ENCODE data around the gene C1orf56. TPM values are rescaled to one million over a fixed set of nuclear protein-coding genes. Genes with fewer than 3 reads are reported as not detected.

The C1orf56 gene, protein sequence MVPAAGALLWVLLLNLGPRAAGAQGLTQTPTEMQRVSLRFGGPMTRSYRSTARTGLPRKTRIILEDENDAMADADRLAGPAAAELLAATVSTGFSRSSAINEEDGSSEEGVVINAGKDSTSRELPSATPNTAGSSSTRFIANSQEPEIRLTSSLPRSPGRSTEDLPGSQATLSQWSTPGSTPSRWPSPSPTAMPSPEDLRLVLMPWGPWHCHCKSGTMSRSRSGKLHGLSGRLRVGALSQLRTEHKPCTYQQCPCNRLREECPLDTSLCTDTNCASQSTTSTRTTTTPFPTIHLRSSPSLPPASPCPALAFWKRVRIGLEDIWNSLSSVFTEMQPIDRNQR
- total RNA-seq (10 to 100 TPM in 1 of 4 donors, 1 to 10 TPM in 3; 5.8 to 12.4 (median 7.4) TPM), polyA plus RNA-seq (9.5 TPM)
- long read RNA-seq, donor 1, transcript C1orf56-201 (2 exons, 2,096 nt): major isoform, 15 of 19 reads
- long read RNA-seq, donor 1, partial matches to known transcripts: 0 of 19 reads
- long read RNA-seq, donor 1, other reads (novel, unspliced or antisense): 4 of 19 reads
- long read RNA-seq, donor 2, transcript C1orf56-201 (2 exons, 2,096 nt): major isoform, 11 of 14 reads
- long read RNA-seq, donor 2, partial matches to known transcripts: 0 of 14 reads
- long read RNA-seq, donor 2, other reads (novel, unspliced or antisense): 3 of 14 reads
- long read RNA-seq, donor 3, transcript C1orf56-201 (2 exons, 2,096 nt): major isoform, 16 of 20 reads
- long read RNA-seq, donor 3, partial matches to known transcripts: 0 of 20 reads
- long read RNA-seq, donor 3, other reads (novel, unspliced or antisense): 4 of 20 reads
- long read RNA-seq, donor 4, transcript C1orf56-201 (2 exons, 2,096 nt): major isoform, 12 of 16 reads
- long read RNA-seq, donor 4, partial matches to known transcripts: 0 of 16 reads
- long read RNA-seq, donor 4, other reads (novel, unspliced or antisense): 3 of 16 reads

DNA sequence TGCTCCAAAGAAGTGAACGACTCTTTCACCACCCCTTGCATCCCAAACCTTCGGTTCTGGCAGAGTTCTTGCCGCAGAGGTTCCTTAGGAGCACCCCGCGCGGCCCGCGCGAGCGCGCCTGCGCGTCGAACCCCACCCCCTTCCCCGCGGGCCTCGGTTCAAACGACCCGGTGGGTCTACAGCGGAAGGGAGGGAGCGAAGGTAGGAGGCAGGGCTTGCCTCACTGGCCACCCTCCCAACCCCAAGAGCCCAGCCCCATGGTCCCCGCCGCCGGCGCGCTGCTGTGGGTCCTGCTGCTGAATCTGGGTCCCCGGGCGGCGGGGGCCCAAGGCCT, at the start of gene C1orf56:
C1orf56 (plus strand) TSS at position 161 of the 334 bp plus-strand sequence; CDS start at position 258, 97 bp downstream.
- under 1% methylated on average over 29 of the region's 29 CpGs for WGBS
- Histone ChIP-seq H3K9me3 (ENCODE audit: control insufficient read depth, low read length) (no peaks in the 10 kb centered on the region), H3K27ac (ENCODE audit: low read length) (peak within 1 kb of the TSS; percentile 76), H3K4me3 (ENCODE audit: low read length) (peak within 1 kb of the TSS; percentile 78), H3K4me1 (ENCODE audit: control insufficient read depth, insufficient read depth, low read length) (peaks cover 4% of the 10 kb centered on the region), H3K27me3 (ENCODE audit: control insufficient read depth, insufficient read depth) (no peaks in the 10 kb centered on the region)
- intact Hi-C loops (cut with DNase I): no loop called here
- DNase-seq: peak; percentile 76 to 89 (median 88)
- peak; percentile 85 to 87 for ATAC-seq

GRCh38 chr1:150997949-150998348, 49.6 kb upstream of the C1orf56 start:
- DNase-seq: no peak
- no peaks in the 10 kb centered on the region for H3K27me3 ChIP-seq (ENCODE audit: control insufficient read depth, insufficient read depth)
- ATAC-seq: no peak
- 57% methylated on average over 5 of the region's 5 CpGs for whole genome bisulfite sequencing
- no peak overlapping the region for H3K4me3 ChIP-seq (ENCODE audit: low read length)
- intact Hi-C loops (cut with DNase I): no loop called here
- no peaks in the 10 kb centered on the region for H3K9me3 ChIP-seq (ENCODE audit: control insufficient read depth, low read length)
- peaks cover 5% of the 10 kb centered on the region for H3K4me1 ChIP-seq (ENCODE audit: control insufficient read depth, insufficient read depth, low read length)
- H3K27ac ChIP-seq (ENCODE audit: low read length): no peak overlapping the region

DNA sequence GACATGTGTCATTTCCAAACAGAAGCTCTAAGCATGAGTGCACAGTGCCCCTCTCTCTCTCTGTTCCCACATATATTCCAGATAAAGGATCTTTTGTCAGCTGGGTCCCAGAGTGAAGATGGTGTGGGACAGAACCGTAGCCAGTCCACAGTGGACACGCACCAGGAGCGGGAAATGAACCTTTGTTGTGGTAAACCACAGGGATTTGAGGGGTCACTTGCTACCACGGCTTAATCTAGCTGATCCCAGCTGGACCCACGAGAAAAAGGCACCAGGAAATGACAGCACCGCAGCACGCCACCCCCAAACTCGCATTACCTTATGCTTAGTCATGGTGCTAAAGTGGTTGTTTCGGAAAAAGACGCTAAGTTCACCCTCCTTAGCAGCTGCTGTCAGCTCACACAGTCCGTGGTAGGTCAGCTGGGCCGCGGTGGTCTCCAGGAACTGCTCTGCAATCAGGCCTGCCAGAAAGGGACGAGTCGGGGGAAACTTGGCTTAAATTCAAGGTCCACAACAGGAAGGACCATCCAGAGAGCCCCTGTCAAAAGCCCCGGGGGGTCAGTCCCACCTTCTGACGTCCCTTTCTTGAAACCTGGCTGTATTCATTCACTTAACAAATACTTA, 48.4 kb upstream of the C1orf56 start:
- 66% methylated on average over 17 of the region's 17 CpGs for WGBS
- no peak overlapping the region for H3K4me3 ChIP-seq (ENCODE audit: low read length)
- H3K9me3 ChIP-seq (ENCODE audit: control insufficient read depth, low read length): no peaks in the 10 kb centered on the region
- H3K4me1 ChIP-seq (ENCODE audit: control insufficient read depth, insufficient read depth, low read length): peaks cover 5% of the 10 kb centered on the region
- DNase-seq: no peak
- no peak for ATAC-seq
- intact Hi-C loops (cut with DNase I): no loop called here
- H3K27me3 ChIP-seq (ENCODE audit: control insufficient read depth, insufficient read depth): no peaks in the 10 kb centered on the region
- H3K27ac ChIP-seq (ENCODE audit: low read length): no peak overlapping the region

DNA sequence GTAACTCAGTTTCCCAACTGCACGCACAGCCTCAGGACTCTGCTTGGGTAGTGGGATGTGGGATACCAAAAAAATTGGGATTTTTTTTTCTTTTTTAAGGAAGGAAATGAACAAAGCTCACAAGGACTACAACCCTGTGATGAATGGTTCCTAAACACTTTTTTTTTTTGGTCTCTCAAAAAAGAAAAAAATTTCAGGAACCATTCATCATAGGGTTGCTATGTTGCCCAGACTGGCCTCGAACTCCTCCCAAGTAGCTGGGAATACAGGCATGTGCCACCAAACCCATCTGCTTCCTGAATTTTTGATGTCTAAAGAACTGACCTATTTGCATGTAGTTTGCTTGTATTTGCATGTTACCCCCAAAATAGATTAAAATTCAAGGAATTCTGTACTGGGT, 47.6 kb upstream of the C1orf56 start:
- Histone ChIP-seq H3K27me3 (ENCODE audit: control insufficient read depth, insufficient read depth) (no peaks in the 10 kb centered on the region), H3K4me1 (ENCODE audit: control insufficient read depth, insufficient read depth, low read length) (peaks cover 5% of the 10 kb centered on the region), H3K27ac (ENCODE audit: low read length) (no peak overlapping the region), H3K9me3 (ENCODE audit: control insufficient read depth, low read length) (no peaks in the 10 kb centered on the region), H3K4me3 (ENCODE audit: low read length) (no peak overlapping the region)
- ATAC-seq (no peak), DNase-seq (no peak)
- 83% methylated on average over 2 of the region's 2 CpGs for whole genome bisulfite sequencing
- intact Hi-C loops (cut with DNase I): loop anchor here in 1 of 4 donors (10.0 kb wide), 1 partner anchor 55 kb away; the partner anchor contains the start of gene CDC42SE1

- intact Hi-C loops (cut with DNase I): loop anchor here in 1 of 4 donors (10.0 kb wide), 1 partner anchor 54 kb away; the partner anchor contains the start of gene CDC42SE1
- 97% methylated on average over 3 of the region's 3 CpGs for WGBS
- peaks cover 5% of the 10 kb centered on the region for H3K4me1 ChIP-seq (ENCODE audit: control insufficient read depth, insufficient read depth, low read length)
- H3K9me3 ChIP-seq (ENCODE audit: control insufficient read depth, low read length): no peaks in the 10 kb centered on the region
- DNase-seq (no peak), ATAC-seq (no peak)
- H3K4me3 ChIP-seq (ENCODE audit: low read length): no peak overlapping the region
- H3K27me3 ChIP-seq (ENCODE audit: control insufficient read depth, insufficient read depth): no peaks in the 10 kb centered on the region
- H3K27ac ChIP-seq (ENCODE audit: low read length): no peak overlapping the region
These were observed 47.1 kb upstream of the C1orf56 start for GRCh38 chr1:151000408-151000807.

- 62% methylated on average over 4 of the region's 4 CpGs for WGBS
- ATAC-seq (no peak), DNase-seq (no peak)
- intact Hi-C loops (cut with DNase I): loop anchor here in 1 of 4 donors (10.0 kb wide), 1 partner anchor 53 kb away; the partner anchor contains the start of gene CDC42SE1
- Histone ChIP-seq H3K27ac (ENCODE audit: low read length) (no peak overlapping the region), H3K9me3 (ENCODE audit: control insufficient read depth, low read length) (no peaks in the 10 kb centered on the region), H3K4me3 (ENCODE audit: low read length) (no peak overlapping the region), H3K27me3 (ENCODE audit: control insufficient read depth, insufficient read depth) (no peaks in the 10 kb centered on the region), H3K4me1 (ENCODE audit: control insufficient read depth, insufficient read depth, low read length) (peaks cover 5% of the 10 kb centered on the region)
These were observed 45.9 kb upstream of the C1orf56 start for GRCh38 chr1:151001602-151002001.

- intact Hi-C loops (cut with DNase I): loop anchor here in 1 of 4 donors (10.0 kb wide), 1 partner anchor 53 kb away; the partner anchor contains the start of gene CDC42SE1
- Histone ChIP-seq H3K4me1 (ENCODE audit: control insufficient read depth, insufficient read depth, low read length) (peaks cover 5% of the 10 kb centered on the region), H3K27ac (ENCODE audit: low read length) (no peak overlapping the region), H3K4me3 (ENCODE audit: low read length) (no peak overlapping the region), H3K27me3 (ENCODE audit: control insufficient read depth, insufficient read depth) (no peaks in the 10 kb centered on the region), H3K9me3 (ENCODE audit: control insufficient read depth, low read length) (no peaks in the 10 kb centered on the region)
- no peak for DNase-seq
- no peak for ATAC-seq
- 69% methylated on average over 3 of the region's 3 CpGs for WGBS
These were observed 45.5 kb upstream of the C1orf56 start for GRCh38 chr1:151002051-151002450.

DNA sequence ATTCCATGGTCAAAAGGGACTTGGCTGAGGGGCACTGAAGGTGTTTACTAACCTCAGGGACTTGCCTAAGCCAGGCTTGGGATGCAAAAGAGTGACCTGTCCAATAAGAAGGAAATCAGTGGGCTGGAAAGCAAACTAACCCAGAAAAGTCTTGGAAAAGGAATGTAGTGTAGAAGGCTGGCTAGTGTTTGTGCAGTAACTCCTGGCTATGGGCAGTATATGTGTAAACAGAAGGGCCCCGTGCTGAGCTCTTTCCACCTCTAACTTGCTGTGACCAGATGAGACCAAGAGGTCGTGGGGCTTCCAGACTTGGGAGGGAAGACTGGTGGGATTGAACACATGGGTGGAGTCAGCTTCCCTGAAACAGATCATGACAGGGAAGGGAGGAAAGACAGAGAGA, 44.9 kb upstream of the C1orf56 start:
- no peak for ATAC-seq
- no peaks in the 10 kb centered on the region for H3K9me3 ChIP-seq (ENCODE audit: control insufficient read depth, low read length)
- H3K4me3 ChIP-seq (ENCODE audit: low read length): no peak overlapping the region
- WGBS: 45% methylated on average over 2 of the region's 2 CpGs
- no peak for DNase-seq
- H3K27ac ChIP-seq (ENCODE audit: low read length): no peak overlapping the region
- no peaks in the 10 kb centered on the region for H3K27me3 ChIP-seq (ENCODE audit: control insufficient read depth, insufficient read depth)
- intact Hi-C loops (cut with DNase I): loop anchor here in 1 of 4 donors (10.0 kb wide), 1 partner anchor 52 kb away; the partner anchor contains the start of gene CDC42SE1
- H3K4me1 ChIP-seq (ENCODE audit: control insufficient read depth, insufficient read depth, low read length): peaks cover 8% of the 10 kb centered on the region

- H3K9me3 ChIP-seq (ENCODE audit: control insufficient read depth, low read length): no peaks in the 10 kb centered on the region
- no peak overlapping the region for H3K27ac ChIP-seq (ENCODE audit: low read length)
- no peak overlapping the region for H3K4me3 ChIP-seq (ENCODE audit: low read length)
- DNase-seq (no peak), ATAC-seq (no peak)
- peaks cover 10% of the 10 kb centered on the region for H3K4me1 ChIP-seq (ENCODE audit: control insufficient read depth, insufficient read depth, low read length)
- intact Hi-C loops (cut with DNase I): loop anchor here in 1 of 4 donors (10.0 kb wide), 1 partner anchor 52 kb away; the partner anchor contains the start of gene CDC42SE1
- no peaks in the 10 kb centered on the region for H3K27me3 ChIP-seq (ENCODE audit: control insufficient read depth, insufficient read depth)
These were observed 44.4 kb upstream of the C1orf56 start for GRCh38 chr1:151003180-151003579.

DNA sequence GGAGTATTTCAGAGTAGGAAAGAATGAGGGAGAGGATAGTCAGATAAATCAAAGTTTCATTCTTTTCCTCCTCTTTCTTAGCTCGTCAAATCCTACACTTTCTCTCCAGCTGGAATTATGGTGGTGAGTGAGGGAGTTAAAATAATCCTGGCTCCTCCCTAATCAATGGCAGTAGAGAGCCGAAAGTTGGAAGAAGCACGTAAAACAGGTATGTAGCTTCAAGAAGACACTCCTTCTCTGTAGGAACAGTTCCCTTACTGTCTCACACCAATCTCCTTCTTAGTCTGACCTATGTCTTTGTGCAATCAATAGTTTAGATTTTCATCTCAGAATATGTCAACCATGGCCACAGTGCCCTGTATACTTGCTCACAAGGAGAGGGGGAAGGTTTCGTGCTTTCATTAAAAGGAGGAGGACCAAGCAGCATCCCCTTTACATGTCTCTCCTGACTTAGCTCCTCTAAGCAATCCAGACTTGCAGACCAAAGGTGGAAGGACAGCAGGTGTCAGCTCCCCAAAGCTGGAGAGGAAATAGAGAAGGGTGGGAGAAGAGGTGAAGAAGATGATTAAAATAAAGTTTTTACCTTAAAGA, 41.7 kb upstream of the C1orf56 start:
- Histone ChIP-seq H3K9me3 (ENCODE audit: control insufficient read depth, low read length) (no peaks in the 10 kb centered on the region), H3K27me3 (ENCODE audit: control insufficient read depth, insufficient read depth) (no peaks in the 10 kb centered on the region), H3K4me1 (ENCODE audit: control insufficient read depth, insufficient read depth, low read length) (peaks cover 10% of the 10 kb centered on the region), H3K4me3 (ENCODE audit: low read length) (peak overlapping the region; percentile 87), H3K27ac (ENCODE audit: low read length) (peak overlapping the region; percentile 90)
- ATAC-seq (no peak), DNase-seq (no peak)
- intact Hi-C loops (cut with DNase I): loop anchor here in 1 of 4 donors (10.0 kb wide), 1 partner anchor 49 kb away; the partner anchor contains the start of gene CDC42SE1
- 8% methylated on average over 4 of the region's 4 CpGs for WGBS
